HCT116 (cell line): Measurements from ENCODE around the gene OR4X1. TPM values are rescaled to one million over a fixed set of nuclear protein-coding genes. Genes with fewer than 3 reads are reported as not detected.

Experiments used
- ATAC-seq: fragments of 200-7000 bp; cut with Tn5 transposase; 2 replicates; pipeline ENCODE4 v1.9.1; 2020; ENCODE audit warnings: mild to moderate bottlenecking, moderate library complexity
- BruUV-seq: library from RNA; stranded (reverse); fragments of 400-500 nt; replicated peaks from 2 replicates; lab custom pipeline; 2021; lab: Mats Ljungman, UMichigan
- CTCF ChIA-PET: fragments of 300-600 bp; sonication (Branson Sonifier 250); formaldehyde crosslinking; loops from one replicate; lab custom pipeline; 2021; ENCODE audit warnings: antibody characterized with exemption; lab: Charles Lee
- POLR2A ChIA-PET: fragments of 300-600, 350-600 bp; sonication (Branson Sonifier 250); formaldehyde crosslinking; loops from one replicate; lab custom pipeline; 2021; ENCODE audit warnings: antibody characterized with exemption; lab: Charles Lee
- RAD21 ChIA-PET, 2 experiments: fragments of 300-600 bp; sonication (Branson Sonifier 250); formaldehyde crosslinking; loops; one replicate each; lab custom pipeline; 2023; ENCODE audit warnings: low total read pairs in 2 of 2; ENCODE audit not compliant: uncharacterized antibody in 2 of 2, unreplicated experiment in 2 of 2, low non-redundant PET in 1 of 2; lab: Charles Lee
- DNase-seq: peaks from one replicate; pipeline ENCODE4 v3.0.0-alpha.2; 2010; ENCODE audit warnings: low read depth, low spot score
- H2AFZ ChIP-seq: fragments of 200-600 bp; shearing (Covaris generic), sonication (generic); 2 replicates; pipeline ENCODE4 v1.6.1; 2017; ENCODE audit warnings: low read depth, mixed run types, mixed read lengths, antibody characterized with exemption, low read length; ENCODE audit not compliant: poor library complexity, severe bottlenecking
- H3K27ac ChIP-seq: 2 replicates; pipeline ENCODE4 v1.5.1; 2012; ENCODE audit warnings: low read depth, low read length
- H3K27me3 ChIP-seq: fragments of 200-600 bp; sonication (generic); 2 replicates; pipeline ENCODE4 v1.6.1; 2016; ENCODE audit warnings: mixed run types, low read length, mixed read lengths; ENCODE audit not compliant: insufficient read depth
- H3K36me3 ChIP-seq, 2 experiments: fragments of 200-500 bp in 1 of 2; fragments of 200-600 bp in 1 of 2; sonication (Bioruptor generic) in 1 of 2; sonication (generic) in 1 of 2; 2 replicates each; pipeline versions ENCODE4 v1.5.1 to v1.6.1; 2014 to 2016; ENCODE audit warnings: low read length in 2 of 2, inconsistent platforms in 1 of 2, mixed read lengths in 1 of 2, mixed run types in 1 of 2; ENCODE audit not compliant: insufficient read depth in 2 of 2, control insufficient read depth in 1 of 2
- H3K4me1 ChIP-seq, 2 experiments: fragments of 200-600 bp in 1 of 2; sonication (generic) in 1 of 2; 2 replicates each; pipeline versions ENCODE4 v1.5.1 to v1.6.1; 2012 to 2017; ENCODE audit warnings: low read length in 2 of 2, inconsistent platforms in 1 of 2, mild to moderate bottlenecking in 1 of 2, mixed read lengths in 1 of 2, mixed run types in 1 of 2, moderate library complexity in 1 of 2; ENCODE audit not compliant: insufficient read depth in 2 of 2, control insufficient read depth in 1 of 2
- H3K4me2 ChIP-seq: fragments of 200-600 bp; sonication (generic); 2 replicates; pipeline ENCODE4 v1.6.1; 2017; ENCODE audit warnings: mixed run types, low read length, mixed read lengths
- H3K4me3 ChIP-seq, 2 experiments: fragments of 200-600 bp in 1 of 2; sonication (generic) in 1 of 2; replicated peaks in 1 of 2; 2 replicates each; pipeline ENCODE4 v1.5.1; 2011 to 2016; ENCODE audit warnings: low read length in 2 of 2, control low read depth in 1 of 2, low read depth in 1 of 2, mild to moderate bottlenecking in 1 of 2, mixed read lengths in 1 of 2, mixed run types in 1 of 2
- H3K79me2 ChIP-seq: fragments of 200-600 bp; sonication (generic); 2 replicates; pipeline ENCODE4 v1.6.1; 2017; ENCODE audit warnings: mild to moderate bottlenecking, mixed run types, low read length, moderate library complexity, mixed read lengths; ENCODE audit not compliant: insufficient read depth
- H3K9ac ChIP-seq: fragments of 200-600 bp; sonication (generic); 2 replicates; pipeline ENCODE4 v1.6.1; 2016; ENCODE audit warnings: low read length, mixed read lengths
- H3K9me2 ChIP-seq: fragments of 200-600 bp; sonication (generic), shearing (Covaris generic); 2 replicates; pipeline ENCODE4 v1.6.1; 2017; ENCODE audit warnings: mixed run types, mild to moderate bottlenecking, moderate library complexity; ENCODE audit not compliant: insufficient read depth
- H3K9me3 ChIP-seq, 2 experiments: fragments of 200-500 bp in 1 of 2; fragments of 200-600 bp in 1 of 2; sonication (Bioruptor generic) in 1 of 2; sonication (generic) in 1 of 2; 2 replicates each; pipeline ENCODE4 v1.6.1; 2014 to 2017; ENCODE audit warnings: low read length in 2 of 2, mixed read lengths in 2 of 2, inconsistent platforms in 1 of 2, low read depth in 1 of 2, mild to moderate bottlenecking in 1 of 2, mixed run types in 1 of 2, moderate library complexity in 1 of 2; ENCODE audit not compliant: control insufficient read depth in 1 of 2, insufficient read depth in 1 of 2
- H4K20me1 ChIP-seq: fragments of 200-600 bp; sonication (generic), shearing (Covaris generic); 2 replicates; pipeline ENCODE4 v1.6.1; 2017; ENCODE audit warnings: mixed run types, mild to moderate bottlenecking, moderate library complexity; ENCODE audit not compliant: insufficient read depth
- CEBPB ChIP-seq: IDR thresholded peaks from 2 replicates; pipeline ENCODE4 v1.6.1; 2012; ENCODE audit warnings: low read depth
- ELF1 ChIP-seq: IDR thresholded peaks from 2 replicates; pipeline ENCODE4 v1.6.1; 2012; ENCODE audit warnings: low read depth, borderline replicate concordance
- EZH2 ChIP-seq: fragments of 200-600 bp; sonication (generic); IDR thresholded peaks from 2 replicates; pipeline ENCODE4 v1.6.1; 2017; ENCODE audit warnings: antibody characterized with exemption, mixed run types
- EZH2phosphoT487 ChIP-seq: fragments of 200-600 bp; IDR thresholded peaks from 2 replicates; pipeline ENCODE4 v1.6.1; 2018; ENCODE audit warnings: antibody characterized with exemption, borderline replicate concordance
- JUND ChIP-seq: IDR thresholded peaks from 2 replicates; pipeline ENCODE4 v1.6.1; 2012
- POLR2A ChIP-seq: IDR thresholded peaks from 2 replicates; pipeline ENCODE4 v1.7.0; 2011; ENCODE audit warnings: borderline replicate concordance; ENCODE audit not compliant: insufficient read depth, insufficient read length; ENCODE audit errors: extremely low read depth
- POLR2AphosphoS5 ChIP-seq: IDR thresholded peaks from 2 replicates; pipeline ENCODE4 v1.6.1; 2011; ENCODE audit warnings: mild to moderate bottlenecking, low read depth, low read length, moderate library complexity
- RAD21 ChIP-seq: IDR thresholded peaks from 2 replicates; pipeline ENCODE4 v1.6.1; 2012; ENCODE audit warnings: low read depth, mild to moderate bottlenecking
- REST ChIP-seq: IDR thresholded peaks from 2 replicates; pipeline ENCODE4 v1.6.1; 2012; ENCODE audit warnings: low read depth
- SIN3A ChIP-seq: IDR thresholded peaks from 2 replicates; pipeline ENCODE4 v1.6.1; 2012; ENCODE audit warnings: low read depth
- SP1 ChIP-seq: IDR thresholded peaks from 2 replicates; pipeline ENCODE4 v1.6.1; 2012; ENCODE audit warnings: low read depth
- SRF ChIP-seq: IDR thresholded peaks from 2 replicates; pipeline ENCODE4 v1.6.1; 2012; ENCODE audit warnings: low read depth
- TCF7L2 ChIP-seq: IDR thresholded peaks from 2 replicates; pipeline ENCODE4 v1.7.0; 2011; ENCODE audit warnings: borderline replicate concordance, inconsistent platforms; ENCODE audit not compliant: insufficient read depth, insufficient read length; ENCODE audit errors: extremely low read depth
- ZFX ChIP-seq: fragments of 450-650 bp; IDR thresholded peaks from 2 replicates; pipeline ENCODE4 v1.6.1; 2017
- ZNF274 ChIP-seq: fragments of 200-500 bp; sonication (Bioruptor generic); IDR thresholded peaks from 2 replicates; pipeline ENCODE4 v1.6.1; 2014; ENCODE audit warnings: mild to moderate bottlenecking, low read depth, low read length, inconsistent platforms
- intact Hi-C: fragments of 100-400 bp; cut with micrococcal nuclease; formaldehyde crosslinking; loops from 2 replicates; pipeline ENCODE4 v1.10.0; 2022
- total RNA-seq: library from RNA; stranded (reverse); gene quantifications from one replicate; pipeline ENCODE4 v1.2.1, GENCODE V29; 2021; ENCODE audit not compliant: unreplicated experiment
- TF ChIP-seq, protein P1 (sequence below): IDR thresholded peaks from 2 replicates; pipeline ENCODE4 v1.6.1; 2012
- TF ChIP-seq, protein P2 (sequence below), 3 experiments: fragments of 200-600 bp in 1 of 3; sonication (generic) in 1 of 3; IDR thresholded peaks in 2 of 3; conservative IDR thresholded peaks in 1 of 3; 2 replicates each; pipeline ENCODE4 v1.5.1; 2012 to 2017; ENCODE audit warnings: low read depth in 2 of 3, low read length in 2 of 3, antibody characterized with exemption in 1 of 3, borderline replicate concordance in 1 of 3, control low read depth in 1 of 3, mild to moderate bottlenecking in 1 of 3, mixed read lengths in 1 of 3, mixed run types in 1 of 3, moderate library complexity in 1 of 3; ENCODE audit not compliant: insufficient read depth in 1 of 3
- TF ChIP-seq, protein P3 (sequence below): IDR thresholded peaks from 2 replicates; pipeline ENCODE4 v1.6.1; 2011; ENCODE audit warnings: mild to moderate bottlenecking, low read length, moderate library complexity; ENCODE audit not compliant: insufficient replicate concordance; ENCODE audit errors: extremely low read depth

Gene OR4X1
- total RNA-seq, 1 experiment from 2014 or later, result not detected

DNA sequence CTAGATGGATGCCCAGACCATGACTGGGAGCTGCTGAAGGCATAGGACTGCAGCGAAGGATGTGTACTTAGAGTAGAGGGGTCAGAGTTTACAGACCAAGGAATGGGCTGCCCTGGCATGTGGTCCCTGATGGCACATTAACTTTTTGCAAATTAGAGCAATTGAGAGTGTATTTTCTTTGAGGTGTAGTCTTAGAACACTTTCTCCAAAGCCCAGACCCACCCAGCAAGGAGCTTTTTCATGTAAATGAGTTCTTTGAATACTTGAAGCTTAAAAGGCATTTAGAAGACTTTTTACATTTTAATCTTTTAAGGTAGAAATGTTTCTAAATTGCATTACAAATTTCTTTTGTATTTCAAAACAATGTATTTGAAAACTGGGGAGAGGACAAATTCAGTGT is 8.9 kb downstream of the OR4X1 start:
- H3K4me2 ChIP-seq, result no peak overlapping the region
- H3K4me3 ChIP-seq, result no peak overlapping the region
- ChIA-PET RAD21 (no interaction called here), CTCF (no interaction called here), POLR2A (no interaction called here)
- no peaks in the 10 kb centered on the region for H3K9me2 ChIP-seq
- no peaks in the 10 kb centered on the region for H3K27me3 ChIP-seq
- H3K36me3 ChIP-seq, result no peaks in the 10 kb centered on the region
- no peak overlapping the region for H2AFZ ChIP-seq
- DNase-seq (no peak), ATAC-seq (no peak)
- no TSS peak for BruUV-seq
- H3K9me3 ChIP-seq, result no peaks in the 10 kb centered on the region
- no peaks in the 10 kb centered on the region for H4K20me1 ChIP-seq
- no peak overlapping the region for H3K9ac ChIP-seq
- H3K4me1 ChIP-seq, result no peaks in the 10 kb centered on the region
- no peaks in the 10 kb centered on the region for H3K79me2 ChIP-seq
- H3K27ac ChIP-seq, result no peak overlapping the region
- no peak for TF ChIP-seq EZH2phosphoT487
- no peak for TF ChIP-seq JUND
- TF ChIP-seq TCF7L2, result no peak
- TF ChIP-seq, protein P1, sequence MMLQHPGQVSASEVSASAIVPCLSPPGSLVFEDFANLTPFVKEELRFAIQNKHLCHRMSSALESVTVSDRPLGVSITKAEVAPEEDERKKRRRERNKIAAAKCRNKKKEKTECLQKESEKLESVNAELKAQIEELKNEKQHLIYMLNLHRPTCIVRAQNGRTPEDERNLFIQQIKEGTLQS, result no peak
- no peak for TF ChIP-seq POLR2AphosphoS5
- no peak for TF ChIP-seq POLR2A
- TF ChIP-seq ZNF274, result no peak
- no peak for TF ChIP-seq SP1
- TF ChIP-seq CEBPB, result no peak
- TF ChIP-seq, protein P2, sequence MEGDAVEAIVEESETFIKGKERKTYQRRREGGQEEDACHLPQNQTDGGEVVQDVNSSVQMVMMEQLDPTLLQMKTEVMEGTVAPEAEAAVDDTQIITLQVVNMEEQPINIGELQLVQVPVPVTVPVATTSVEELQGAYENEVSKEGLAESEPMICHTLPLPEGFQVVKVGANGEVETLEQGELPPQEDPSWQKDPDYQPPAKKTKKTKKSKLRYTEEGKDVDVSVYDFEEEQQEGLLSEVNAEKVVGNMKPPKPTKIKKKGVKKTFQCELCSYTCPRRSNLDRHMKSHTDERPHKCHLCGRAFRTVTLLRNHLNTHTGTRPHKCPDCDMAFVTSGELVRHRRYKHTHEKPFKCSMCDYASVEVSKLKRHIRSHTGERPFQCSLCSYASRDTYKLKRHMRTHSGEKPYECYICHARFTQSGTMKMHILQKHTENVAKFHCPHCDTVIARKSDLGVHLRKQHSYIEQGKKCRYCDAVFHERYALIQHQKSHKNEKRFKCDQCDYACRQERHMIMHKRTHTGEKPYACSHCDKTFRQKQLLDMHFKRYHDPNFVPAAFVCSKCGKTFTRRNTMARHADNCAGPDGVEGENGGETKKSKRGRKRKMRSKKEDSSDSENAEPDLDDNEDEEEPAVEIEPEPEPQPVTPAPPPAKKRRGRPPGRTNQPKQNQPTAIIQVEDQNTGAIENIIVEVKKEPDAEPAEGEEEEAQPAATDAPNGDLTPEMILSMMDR (IDR thresholded peaks at IDR 0.05 in 2 of 3, conservative IDR thresholded peaks at IDR 0.05 in 1 of 3; ENCODE audit: borderline replicate concordance in 1 of 3, insufficient read depth in 1 of 3, low read depth in 2 of 3, low read length in 2 of 3), result no peak
- no peak for TF ChIP-seq REST
- TF ChIP-seq EZH2, result no peak
- no peak for TF ChIP-seq SIN3A
- TF ChIP-seq, protein P3, sequence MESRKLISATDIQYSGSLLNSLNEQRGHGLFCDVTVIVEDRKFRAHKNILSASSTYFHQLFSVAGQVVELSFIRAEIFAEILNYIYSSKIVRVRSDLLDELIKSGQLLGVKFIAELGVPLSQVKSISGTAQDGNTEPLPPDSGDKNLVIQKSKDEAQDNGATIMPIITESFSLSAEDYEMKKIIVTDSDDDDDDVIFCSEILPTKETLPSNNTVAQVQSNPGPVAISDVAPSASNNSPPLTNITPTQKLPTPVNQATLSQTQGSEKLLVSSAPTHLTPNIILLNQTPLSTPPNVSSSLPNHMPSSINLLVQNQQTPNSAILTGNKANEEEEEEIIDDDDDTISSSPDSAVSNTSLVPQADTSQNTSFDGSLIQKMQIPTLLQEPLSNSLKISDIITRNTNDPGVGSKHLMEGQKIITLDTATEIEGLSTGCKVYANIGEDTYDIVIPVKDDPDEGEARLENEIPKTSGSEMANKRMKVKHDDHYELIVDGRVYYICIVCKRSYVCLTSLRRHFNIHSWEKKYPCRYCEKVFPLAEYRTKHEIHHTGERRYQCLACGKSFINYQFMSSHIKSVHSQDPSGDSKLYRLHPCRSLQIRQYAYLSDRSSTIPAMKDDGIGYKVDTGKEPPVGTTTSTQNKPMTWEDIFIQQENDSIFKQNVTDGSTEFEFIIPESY, result no peak
- TF ChIP-seq ELF1, result no peak
- TF ChIP-seq SRF, result no peak
- no peak for TF ChIP-seq ZFX
- TF ChIP-seq RAD21, result no peak
- intact Hi-C loops, result no loop called here
